GM12864 (cell line): Measurements from ENCODE around the gene METTL1.

Experiments used
- DNase-seq: peaks from one replicate; pipeline ENCODE4 v3.0.0-alpha.2; 2011; ENCODE audit warnings: low read depth
- H3K4me3 ChIP-seq: 2 replicates; pipeline ENCODE4 v1.5.1; 2011; ENCODE audit warnings: mild to moderate bottlenecking, low read depth, low read length, control low read depth
- TF ChIP-seq, protein P1 (sequence below): IDR thresholded peaks from 2 replicates; pipeline ENCODE4 v1.5.1; 2011; ENCODE audit warnings: low read depth, mild to moderate bottlenecking, moderate library complexity, low read length, control low read depth, inconsistent platforms; ENCODE audit errors: missing control alignments

METTL1 gene

DNA sequence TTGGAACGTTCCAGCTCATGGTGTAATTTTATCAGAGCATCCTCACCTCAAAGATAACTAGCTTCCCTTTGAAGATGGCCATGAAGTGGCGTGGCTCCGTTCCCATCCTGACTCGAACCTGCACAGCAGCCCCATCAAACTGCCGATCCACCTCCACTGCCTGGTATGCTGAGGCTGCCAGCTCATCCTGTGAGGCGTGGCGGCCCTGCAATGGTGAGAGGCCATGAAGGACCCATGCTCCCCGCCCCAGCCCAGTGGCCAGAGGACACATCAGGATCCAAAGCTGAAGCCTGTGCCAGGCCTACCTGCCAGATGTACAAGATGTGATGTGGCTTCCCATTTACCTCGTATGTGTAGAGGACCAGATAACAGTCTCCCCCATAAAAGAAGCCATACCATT is 35.4 kb upstream of the METTL1 start:
- H3K4me3 ChIP-seq, result no peak overlapping the region
- TF ChIP-seq, protein P1, sequence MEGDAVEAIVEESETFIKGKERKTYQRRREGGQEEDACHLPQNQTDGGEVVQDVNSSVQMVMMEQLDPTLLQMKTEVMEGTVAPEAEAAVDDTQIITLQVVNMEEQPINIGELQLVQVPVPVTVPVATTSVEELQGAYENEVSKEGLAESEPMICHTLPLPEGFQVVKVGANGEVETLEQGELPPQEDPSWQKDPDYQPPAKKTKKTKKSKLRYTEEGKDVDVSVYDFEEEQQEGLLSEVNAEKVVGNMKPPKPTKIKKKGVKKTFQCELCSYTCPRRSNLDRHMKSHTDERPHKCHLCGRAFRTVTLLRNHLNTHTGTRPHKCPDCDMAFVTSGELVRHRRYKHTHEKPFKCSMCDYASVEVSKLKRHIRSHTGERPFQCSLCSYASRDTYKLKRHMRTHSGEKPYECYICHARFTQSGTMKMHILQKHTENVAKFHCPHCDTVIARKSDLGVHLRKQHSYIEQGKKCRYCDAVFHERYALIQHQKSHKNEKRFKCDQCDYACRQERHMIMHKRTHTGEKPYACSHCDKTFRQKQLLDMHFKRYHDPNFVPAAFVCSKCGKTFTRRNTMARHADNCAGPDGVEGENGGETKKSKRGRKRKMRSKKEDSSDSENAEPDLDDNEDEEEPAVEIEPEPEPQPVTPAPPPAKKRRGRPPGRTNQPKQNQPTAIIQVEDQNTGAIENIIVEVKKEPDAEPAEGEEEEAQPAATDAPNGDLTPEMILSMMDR, result no peak
- no peak for DNase-seq

DNA sequence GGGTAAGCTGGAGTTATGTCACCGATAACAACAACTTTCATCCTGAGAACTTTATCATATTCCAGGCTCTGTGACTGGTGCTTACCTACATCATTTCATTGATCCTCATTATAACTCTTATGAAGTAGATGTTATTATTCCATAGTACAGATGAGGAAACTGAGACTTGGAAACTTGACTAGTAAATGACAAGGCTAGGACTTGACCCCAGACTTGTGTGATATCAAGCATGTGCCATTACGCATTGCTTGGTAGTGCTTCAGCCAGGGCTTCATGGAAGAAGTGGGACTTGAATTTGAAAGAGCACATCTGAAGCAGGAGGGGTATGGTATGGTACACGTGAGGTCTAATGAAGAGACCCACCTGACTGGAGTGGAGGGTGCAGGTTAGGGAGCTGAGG is 34.8 kb upstream of the METTL1 start:
- no peak overlapping the region for H3K4me3 ChIP-seq
- TF ChIP-seq, protein P1, result no peak
- no peak for DNase-seq

DNA sequence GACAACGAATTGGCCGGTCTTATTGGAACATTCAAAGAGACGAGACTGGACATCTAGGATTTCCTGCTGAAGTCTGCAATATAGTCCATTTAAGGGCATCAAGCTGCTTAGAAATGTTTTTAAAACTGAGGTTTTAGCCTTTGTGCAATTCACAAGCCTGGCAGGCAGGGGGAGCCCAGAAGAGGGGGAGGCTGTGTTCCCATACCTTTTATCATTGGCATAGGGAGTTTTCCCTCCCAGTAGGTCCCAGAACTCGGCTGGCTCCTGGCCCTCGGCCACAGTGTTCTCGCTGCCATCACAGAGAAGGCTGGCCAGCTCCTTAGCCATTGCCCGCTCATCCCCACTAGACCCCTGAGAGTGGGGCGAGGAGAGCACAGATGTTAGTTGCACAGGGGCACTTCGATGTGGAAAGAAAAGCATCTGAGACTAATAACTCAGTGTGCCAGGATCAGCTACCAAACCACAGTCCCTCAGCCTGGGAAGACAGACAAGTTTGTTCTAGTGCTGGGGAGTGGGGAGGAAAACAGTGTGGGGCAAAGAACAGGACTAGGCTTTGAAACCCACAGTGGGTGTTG is 31.5 kb upstream of the METTL1 start:
- H3K4me3 ChIP-seq, result no peak overlapping the region
- no peak for DNase-seq
- TF ChIP-seq, protein P1, result peak; percentile 82

DNA sequence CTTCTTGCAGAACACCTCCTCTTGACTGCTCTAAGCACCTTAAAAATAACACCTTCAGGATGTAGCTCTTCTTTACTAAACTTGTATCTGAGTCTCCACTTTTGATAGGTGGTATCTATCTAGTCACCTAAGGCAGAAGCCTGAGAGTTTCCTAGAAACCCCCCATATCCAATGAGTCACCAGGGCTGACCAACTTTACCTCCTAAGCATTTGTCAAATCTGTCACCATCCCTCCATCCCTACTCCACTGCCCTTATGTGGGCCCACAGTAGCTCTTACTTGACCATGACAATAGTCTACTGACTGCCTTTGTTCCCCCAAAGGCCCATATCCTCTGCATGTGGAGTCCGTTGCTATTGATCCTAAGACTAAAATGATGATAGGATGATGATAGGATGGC is 30.7 kb upstream of the METTL1 start:
- H3K4me3 ChIP-seq, result no peak overlapping the region
- TF ChIP-seq, protein P1, result no peak
- DNase-seq, result no peak

DNA sequence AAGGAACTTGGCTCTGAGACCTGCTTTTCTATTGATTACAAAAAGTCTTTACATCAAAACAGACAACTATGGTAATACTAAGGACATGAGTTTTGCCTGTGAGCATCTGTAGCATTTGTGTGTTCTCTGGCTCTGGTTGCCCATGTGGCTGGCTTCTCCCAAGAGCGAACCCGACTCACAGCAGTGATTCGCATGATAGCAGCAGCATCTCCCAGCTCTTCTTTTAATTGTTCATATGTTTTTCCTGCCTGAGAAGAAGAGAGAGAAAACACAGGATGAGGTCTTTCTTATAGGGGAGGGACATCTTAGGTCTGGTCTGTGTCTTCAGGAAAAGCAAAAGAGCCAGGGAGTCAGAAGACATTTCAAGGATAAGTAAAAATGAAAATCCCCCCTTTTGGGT is 29.1 kb upstream of the METTL1 start:
- H3K4me3 ChIP-seq, result no peak overlapping the region
- TF ChIP-seq, protein P1, result no peak
- no peak for DNase-seq

DNA sequence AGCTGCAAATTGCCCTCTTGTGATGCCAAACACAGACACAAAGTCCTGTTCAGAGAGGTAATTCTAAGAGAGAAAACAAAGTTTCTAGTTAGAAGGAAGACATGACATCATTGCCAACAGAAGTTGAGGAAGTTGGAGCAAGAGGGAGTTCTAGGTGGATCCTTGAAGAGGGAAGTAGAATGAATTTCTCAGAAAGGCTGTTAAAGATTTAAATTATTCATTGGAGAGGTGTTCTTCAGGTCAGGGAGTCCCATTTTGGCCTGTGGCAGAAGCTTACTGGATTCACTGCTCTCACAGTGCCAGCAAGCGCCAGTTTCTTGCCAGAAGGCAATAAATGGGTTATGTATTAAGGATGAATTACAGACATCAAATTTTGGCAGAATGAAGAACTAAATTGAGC is 26.0 kb upstream of the METTL1 start:
- no peak overlapping the region for H3K4me3 ChIP-seq
- TF ChIP-seq, protein P1, result no peak
- DNase-seq, result no peak

DNA sequence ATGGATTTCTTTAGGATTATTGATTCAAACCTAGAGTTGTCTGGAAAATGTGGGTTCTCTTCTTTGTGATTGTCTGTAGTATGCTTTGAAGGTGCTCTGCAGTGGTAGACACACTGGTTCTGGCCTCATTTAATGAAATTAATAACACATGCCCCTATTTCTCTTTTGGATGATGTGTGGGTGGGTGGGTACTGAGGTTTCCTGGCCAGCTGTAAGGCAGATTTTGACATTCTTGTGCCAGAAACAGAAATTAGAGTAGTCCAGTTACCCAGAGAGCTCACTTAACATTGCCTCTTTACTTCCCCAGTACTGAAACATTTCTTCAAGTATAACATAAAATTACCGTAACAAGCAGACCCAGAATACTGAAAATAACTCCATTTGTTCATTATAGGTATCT is 25.1 kb upstream of the METTL1 start:
- TF ChIP-seq, protein P1, result no peak
- H3K4me3 ChIP-seq, result no peak overlapping the region
- no peak for DNase-seq
